Measurements from ENCODE around the gene ZNF428. TPM values are rescaled to one million over a fixed set of nuclear protein-coding genes. Genes with fewer than 3 reads are reported as not detected.
"Not testable (repeated sequence)": the region's sequence is repeated elsewhere in the genome, so short reads cannot be mapped to it uniquely, and the experiment has no call there.

The ZNF428 gene
- total RNA-seq, 1 donor from 2014 or later: 27.1 TPM

- TF ChIP-seq, protein P1, sequence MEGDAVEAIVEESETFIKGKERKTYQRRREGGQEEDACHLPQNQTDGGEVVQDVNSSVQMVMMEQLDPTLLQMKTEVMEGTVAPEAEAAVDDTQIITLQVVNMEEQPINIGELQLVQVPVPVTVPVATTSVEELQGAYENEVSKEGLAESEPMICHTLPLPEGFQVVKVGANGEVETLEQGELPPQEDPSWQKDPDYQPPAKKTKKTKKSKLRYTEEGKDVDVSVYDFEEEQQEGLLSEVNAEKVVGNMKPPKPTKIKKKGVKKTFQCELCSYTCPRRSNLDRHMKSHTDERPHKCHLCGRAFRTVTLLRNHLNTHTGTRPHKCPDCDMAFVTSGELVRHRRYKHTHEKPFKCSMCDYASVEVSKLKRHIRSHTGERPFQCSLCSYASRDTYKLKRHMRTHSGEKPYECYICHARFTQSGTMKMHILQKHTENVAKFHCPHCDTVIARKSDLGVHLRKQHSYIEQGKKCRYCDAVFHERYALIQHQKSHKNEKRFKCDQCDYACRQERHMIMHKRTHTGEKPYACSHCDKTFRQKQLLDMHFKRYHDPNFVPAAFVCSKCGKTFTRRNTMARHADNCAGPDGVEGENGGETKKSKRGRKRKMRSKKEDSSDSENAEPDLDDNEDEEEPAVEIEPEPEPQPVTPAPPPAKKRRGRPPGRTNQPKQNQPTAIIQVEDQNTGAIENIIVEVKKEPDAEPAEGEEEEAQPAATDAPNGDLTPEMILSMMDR (IDR thresholded peaks at IDR 0.05): no peak
- Histone ChIP-seq H3K4me3 (no peak overlapping the region), H3K27ac (no peak overlapping the region), H3K4me1 (no peaks in the 10 kb centered on the region), H3K9me3 (no peaks in the 10 kb centered on the region), H3K36me3 (no peaks in the 10 kb centered on the region), H3K27me3 (peaks cover 4% of the 10 kb centered on the region)
- intact Hi-C loops (cut with DNase I): no loop called here
- no peak for DNase-seq
- ATAC-seq: no peak
Observed at GRCh38 chr19:43638995-43639518, 19.6 kb upstream of the ZNF428 start.

GRCh38 chr19:43638214-43638994 is 19.0 kb upstream of the ZNF428 start:
- intact Hi-C loops (cut with DNase I): no loop called here

GRCh38 chr19:43636121-43636683 is 16.8 kb upstream of the ZNF428 start:
- ATAC-seq (no peak), DNase-seq (no peak)
- H3K4me3 ChIP-seq: no peak overlapping the region
- no peaks in the 10 kb centered on the region for H3K4me1 ChIP-seq
- intact Hi-C loops (cut with DNase I): no loop called here
- no peaks in the 10 kb centered on the region for H3K36me3 ChIP-seq
- TF ChIP-seq, protein P1 (IDR thresholded peaks at IDR 0.05): no peak
- H3K9me3 ChIP-seq: no peaks in the 10 kb centered on the region
- no peak overlapping the region for H3K27ac ChIP-seq
- peaks cover 4% of the 10 kb centered on the region for H3K27me3 ChIP-seq

More at GRCh38 chr19:43638214-43638994, 19.0 kb upstream of the ZNF428 start:
- DNase-seq (no peak), ATAC-seq (no peak)
- Histone ChIP-seq H3K4me1 (no peaks in the 10 kb centered on the region), H3K27ac (no peak overlapping the region), H3K36me3 (no peaks in the 10 kb centered on the region), H3K4me3 (no peak overlapping the region), H3K27me3 (peaks cover 4% of the 10 kb centered on the region), H3K9me3 (no peaks in the 10 kb centered on the region)
- TF ChIP-seq, protein P1 (IDR thresholded peaks at IDR 0.05): no peak

DNA sequence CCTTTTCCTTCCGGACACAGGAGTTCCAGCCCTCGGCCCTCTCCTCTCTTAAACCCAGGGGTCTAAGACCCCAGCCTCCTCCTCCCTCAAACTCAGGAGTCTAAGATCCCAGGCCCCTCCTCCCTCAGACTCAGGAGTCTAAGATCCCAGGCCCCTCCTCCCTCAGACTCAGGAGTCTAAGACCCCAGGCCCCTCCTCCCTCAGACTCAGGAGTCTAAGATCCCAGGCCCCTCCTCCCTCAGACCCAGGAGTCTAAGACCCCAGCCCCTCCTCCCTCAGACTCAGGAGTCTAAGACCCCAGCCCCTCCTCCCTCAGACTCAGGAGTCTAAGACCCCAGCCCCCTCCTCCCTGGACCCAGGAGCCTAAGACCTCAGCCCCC is 16.1 kb upstream of the ZNF428 start:
- not testable (repeated sequence) for H3K27ac ChIP-seq

DNA sequence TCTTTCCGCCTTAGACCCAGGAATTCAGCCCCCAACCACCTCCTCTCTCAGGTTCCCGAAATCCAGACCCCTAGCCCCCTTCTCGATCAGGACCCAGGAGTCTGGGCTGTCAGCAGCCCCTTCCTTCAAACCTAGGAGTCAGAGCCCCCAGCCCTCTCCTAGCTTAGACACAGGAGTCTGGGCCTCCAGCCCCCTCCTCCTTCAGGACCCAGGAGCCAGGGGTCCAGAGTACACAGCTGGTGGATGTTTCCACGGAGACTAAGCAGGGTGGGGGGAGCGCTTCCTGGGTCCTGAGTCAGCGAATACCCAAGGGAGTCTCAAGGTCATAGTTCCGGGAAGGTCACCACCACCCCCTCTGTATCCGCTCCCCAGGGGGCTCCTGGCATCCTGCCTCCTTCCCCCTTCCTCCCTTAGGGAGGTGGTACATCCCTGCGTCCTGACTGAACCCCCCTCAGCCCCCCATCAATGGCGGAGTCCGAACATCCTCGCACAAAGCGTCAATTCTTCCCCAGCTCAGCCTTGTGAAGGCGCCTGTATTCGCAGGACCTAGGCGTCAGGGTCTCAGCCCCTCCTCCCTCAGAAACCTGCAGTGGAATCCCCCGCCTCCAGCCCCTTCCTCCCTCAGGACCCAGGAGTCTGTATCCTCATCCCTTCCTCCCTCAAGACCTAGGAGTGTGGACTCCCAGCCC is 15.6 kb upstream of the ZNF428 start:
- no peaks in the 10 kb centered on the region for H3K9me3 ChIP-seq
- ATAC-seq (no peak), DNase-seq (no peak)
- no peaks in the 10 kb centered on the region for H3K27me3 ChIP-seq
- intact Hi-C loops (cut with DNase I): no loop called here
- no peak overlapping the region for H3K4me3 ChIP-seq
- H3K36me3 ChIP-seq: no peaks in the 10 kb centered on the region
- H3K27ac ChIP-seq: no peak overlapping the region
- H3K4me1 ChIP-seq: no peaks in the 10 kb centered on the region
- TF ChIP-seq, protein P1 (IDR thresholded peaks at IDR 0.05): no peak

More for the DNA sequence above, 16.1 kb upstream of the ZNF428 start:
- H3K27me3 ChIP-seq; H3K4me1 ChIP-seq; ATAC-seq; H3K36me3 ChIP-seq; H3K4me3 ChIP-seq; intact Hi-C loops (cut with DNase I); H3K9me3 ChIP-seq; DNase-seq: not testable (repeated sequence)

- Histone ChIP-seq H3K27me3 (no peaks in the 10 kb centered on the region), H3K36me3 (no peaks in the 10 kb centered on the region), H3K9me3 (no peaks in the 10 kb centered on the region), H3K4me1 (no peaks in the 10 kb centered on the region), H3K27ac (no peak overlapping the region), H3K4me3 (no peak overlapping the region)
- DNase-seq (no peak), ATAC-seq (no peak)
- intact Hi-C loops (cut with DNase I): no loop called here
- TF ChIP-seq, protein P1 (IDR thresholded peaks at IDR 0.05): no peak
Observed at GRCh38 chr19:43634506-43634871, 15.1 kb upstream of the ZNF428 start.
